ENCODE data around the gene EPHB3.

DNA sequence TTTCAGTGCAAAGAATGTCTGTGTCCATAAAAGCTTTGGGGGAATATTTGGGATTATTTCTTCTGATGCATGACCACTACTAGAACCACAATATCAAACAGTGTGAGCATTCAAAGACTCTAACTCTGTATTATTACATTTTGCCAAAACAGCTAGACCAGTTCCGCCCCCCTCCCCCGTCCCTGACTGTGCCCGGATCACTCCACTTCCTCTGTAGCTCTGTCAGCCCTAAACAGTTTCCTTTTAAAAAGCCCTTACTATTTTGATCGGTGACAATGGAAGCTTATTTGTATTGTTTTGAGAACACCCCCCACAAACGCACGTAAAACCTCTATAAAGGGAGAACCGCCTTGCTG is 36.6 kb upstream of the EPHB3 start:
- TF ChIP-seq, protein P1, sequence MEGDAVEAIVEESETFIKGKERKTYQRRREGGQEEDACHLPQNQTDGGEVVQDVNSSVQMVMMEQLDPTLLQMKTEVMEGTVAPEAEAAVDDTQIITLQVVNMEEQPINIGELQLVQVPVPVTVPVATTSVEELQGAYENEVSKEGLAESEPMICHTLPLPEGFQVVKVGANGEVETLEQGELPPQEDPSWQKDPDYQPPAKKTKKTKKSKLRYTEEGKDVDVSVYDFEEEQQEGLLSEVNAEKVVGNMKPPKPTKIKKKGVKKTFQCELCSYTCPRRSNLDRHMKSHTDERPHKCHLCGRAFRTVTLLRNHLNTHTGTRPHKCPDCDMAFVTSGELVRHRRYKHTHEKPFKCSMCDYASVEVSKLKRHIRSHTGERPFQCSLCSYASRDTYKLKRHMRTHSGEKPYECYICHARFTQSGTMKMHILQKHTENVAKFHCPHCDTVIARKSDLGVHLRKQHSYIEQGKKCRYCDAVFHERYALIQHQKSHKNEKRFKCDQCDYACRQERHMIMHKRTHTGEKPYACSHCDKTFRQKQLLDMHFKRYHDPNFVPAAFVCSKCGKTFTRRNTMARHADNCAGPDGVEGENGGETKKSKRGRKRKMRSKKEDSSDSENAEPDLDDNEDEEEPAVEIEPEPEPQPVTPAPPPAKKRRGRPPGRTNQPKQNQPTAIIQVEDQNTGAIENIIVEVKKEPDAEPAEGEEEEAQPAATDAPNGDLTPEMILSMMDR (IDR thresholded peaks at IDR 0.05) = no peak
- no peak for TF ChIP-seq POLR2A (IDR thresholded peaks at IDR 0.05)
